ENCODE data around the gene PMS1. TPM values are rescaled to one million over a fixed set of nuclear protein-coding genes. Genes with fewer than 3 reads are reported as not detected.

Gene PMS1
- total RNA-seq, 1 experiment from 2014 or later: 41.9 TPM

DNA sequence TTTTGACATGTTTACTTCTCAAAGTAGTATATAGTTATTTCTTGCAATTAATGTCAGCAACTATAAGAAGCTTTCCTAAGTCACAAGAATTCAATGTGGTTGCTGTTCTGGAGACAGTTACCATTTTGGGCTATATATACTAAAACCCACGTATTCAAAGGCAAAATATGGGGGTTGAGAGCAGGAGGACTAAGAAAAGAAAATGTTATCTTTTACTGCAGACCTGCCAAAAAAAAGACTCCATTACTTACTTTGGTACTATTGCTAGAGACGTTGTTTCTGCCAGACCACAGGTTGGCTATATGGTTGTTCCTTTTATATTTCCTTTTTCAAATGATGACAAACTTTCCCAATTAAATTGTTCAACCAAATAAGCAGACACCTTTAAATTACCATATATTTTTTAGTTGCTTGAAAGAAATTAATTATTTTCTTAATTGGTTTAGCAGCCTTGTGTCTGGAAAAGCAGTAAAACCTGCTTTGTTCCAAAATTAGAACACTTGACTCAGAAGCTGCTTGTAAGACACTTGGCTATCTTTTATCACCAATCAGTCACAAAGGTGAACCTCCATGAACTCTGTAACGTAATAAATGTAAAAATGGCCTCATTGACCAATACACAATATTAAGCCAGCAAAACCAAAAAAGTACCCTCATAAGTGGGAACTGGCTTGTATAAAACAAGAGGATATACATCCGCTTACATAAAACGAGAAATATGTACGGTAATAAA lies 13.5 kb upstream of the PMS1 start:
- peaks cover 40% of the 10 kb centered on the region for H3K79me2 ChIP-seq (ENCODE audit: low read length)
- H3K9me3 ChIP-seq (ENCODE audit: low read length): no peaks in the 10 kb centered on the region
- no peaks in the 10 kb centered on the region for H3K9me2 ChIP-seq (replicated peaks; ENCODE audit: insufficient read depth, low read length)
- H3K9ac ChIP-seq (ENCODE audit: low read length): no peak overlapping the region
- no peaks in the 10 kb centered on the region for H3K4me1 ChIP-seq (ENCODE audit: low read length)
- no peak for DNase-seq
- H2AFZ ChIP-seq (ENCODE audit: low read length): no peak overlapping the region
- H3K27ac ChIP-seq (ENCODE audit: low read length): no peak overlapping the region
- H4K20me1 ChIP-seq (ENCODE audit: insufficient read depth, low read depth, low read length): no peaks in the 10 kb centered on the region
- H3K27me3 ChIP-seq (ENCODE audit: low read length): no peaks in the 10 kb centered on the region
- no peak overlapping the region for H3K4me2 ChIP-seq (ENCODE audit: low read depth, low read length, poor library complexity, severe bottlenecking)
- H3K36me3 ChIP-seq (ENCODE audit: insufficient read depth, low read length): peaks cover 74% of the 10 kb centered on the region
- H3K4me3 ChIP-seq (ENCODE audit: low read length): no peak overlapping the region

DNA sequence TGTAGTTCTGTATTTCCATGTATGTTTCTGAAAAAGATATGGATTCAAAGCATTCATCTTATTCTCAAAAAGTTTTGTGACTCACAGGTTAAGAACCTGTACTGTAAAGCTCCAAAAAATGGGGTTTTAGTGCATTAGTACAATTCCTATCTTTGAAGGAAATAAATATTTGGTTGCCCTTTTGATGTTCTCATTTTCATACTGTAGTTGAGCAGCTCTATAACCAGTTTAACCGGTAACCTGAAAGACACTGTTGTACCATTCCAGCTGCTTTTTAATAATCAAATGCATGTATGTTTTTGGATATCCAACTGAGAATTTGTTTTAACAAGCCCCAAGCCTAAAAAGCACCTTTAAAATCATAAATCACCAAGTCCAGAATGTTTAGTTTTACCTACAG lies 12.0 kb upstream of the PMS1 start:
- Histone ChIP-seq H3K4me2 (ENCODE audit: low read depth, low read length, poor library complexity, severe bottlenecking) (no peak overlapping the region), H3K4me1 (ENCODE audit: low read length) (no peaks in the 10 kb centered on the region), H3K4me3 (ENCODE audit: low read length) (no peak overlapping the region), H3K9me2 (replicated peaks; ENCODE audit: insufficient read depth, low read length) (no peaks in the 10 kb centered on the region), H3K9ac (ENCODE audit: low read length) (no peak overlapping the region), H3K9me3 (ENCODE audit: low read length) (no peaks in the 10 kb centered on the region), H3K27ac (ENCODE audit: low read length) (no peak overlapping the region), H4K20me1 (ENCODE audit: insufficient read depth, low read depth, low read length) (no peaks in the 10 kb centered on the region), H3K27me3 (ENCODE audit: low read length) (no peaks in the 10 kb centered on the region), H2AFZ (ENCODE audit: low read length) (no peak overlapping the region), H3K36me3 (ENCODE audit: insufficient read depth, low read length) (peaks cover 76% of the 10 kb centered on the region), H3K79me2 (ENCODE audit: low read length) (peaks cover 55% of the 10 kb centered on the region)
- no peak for DNase-seq

DNA sequence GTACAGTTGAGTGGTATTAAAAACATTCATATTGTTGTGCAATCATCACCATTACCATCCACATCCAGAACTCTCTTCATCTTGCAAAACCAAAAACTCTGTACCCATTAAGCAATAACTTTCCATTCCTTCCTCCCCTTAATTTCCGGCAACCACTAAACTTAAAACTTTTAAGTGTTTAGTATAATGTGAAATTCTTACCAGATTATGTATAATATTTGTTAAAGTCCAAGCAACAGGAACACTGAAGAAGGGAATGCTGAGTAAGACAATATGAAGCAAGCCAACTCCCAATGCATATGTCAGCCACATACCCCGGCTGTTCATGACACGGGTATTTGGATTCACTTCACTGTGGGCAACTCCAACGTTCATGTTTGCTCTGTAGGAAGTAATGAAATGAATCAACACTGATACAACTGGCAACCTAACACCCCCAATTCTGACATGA lies 2.0 kb upstream of the PMS1 start:
- H3K79me2 ChIP-seq (ENCODE audit: low read length): peaks cover 94% of the 10 kb centered on the region
- no peaks in the 10 kb centered on the region for H4K20me1 ChIP-seq (ENCODE audit: insufficient read depth, low read depth, low read length)
- peaks cover 51% of the 10 kb centered on the region for H3K36me3 ChIP-seq (ENCODE audit: insufficient read depth, low read length)
- peak overlapping the region; percentile 80 for H3K4me3 ChIP-seq (ENCODE audit: low read length)
- peak overlapping the region; percentile 80 for H3K4me2 ChIP-seq (ENCODE audit: low read depth, low read length, poor library complexity, severe bottlenecking)
- H2AFZ ChIP-seq (ENCODE audit: low read length): no peak overlapping the region
- H3K27me3 ChIP-seq (ENCODE audit: low read length): no peaks in the 10 kb centered on the region
- H3K9me3 ChIP-seq (ENCODE audit: low read length): no peaks in the 10 kb centered on the region
- DNase-seq: no peak
- no peaks in the 10 kb centered on the region for H3K9me2 ChIP-seq (replicated peaks; ENCODE audit: insufficient read depth, low read length)
- no peak overlapping the region for H3K27ac ChIP-seq (ENCODE audit: low read length)
- peaks cover 25% of the 10 kb centered on the region for H3K4me1 ChIP-seq (ENCODE audit: low read length)
- H3K9ac ChIP-seq (ENCODE audit: low read length): peak overlapping the region; percentile 84

DNA sequence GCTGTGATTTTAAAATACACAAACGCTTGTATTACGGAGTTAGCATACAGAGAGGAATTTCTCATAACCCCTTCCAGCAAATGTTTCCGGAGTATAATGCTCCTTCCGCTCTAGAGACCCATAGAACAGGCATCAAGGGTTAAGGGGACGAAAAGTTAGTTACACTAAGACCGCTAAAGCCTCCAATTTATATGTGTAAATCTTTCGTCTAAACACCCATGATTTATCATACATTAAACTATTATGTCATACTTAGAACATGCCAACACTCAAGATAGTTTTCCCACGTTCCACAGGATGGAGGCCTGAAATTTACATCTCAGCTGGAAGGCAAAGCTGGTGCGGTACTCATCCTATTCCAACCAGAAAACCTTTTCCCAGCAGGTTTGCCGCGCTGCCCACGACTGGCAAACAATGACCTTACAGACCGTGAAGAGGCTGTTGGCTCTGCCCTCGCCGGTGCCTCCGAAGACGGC lies 761 bp upstream of the PMS1 start:
- Histone ChIP-seq H3K4me3 (ENCODE audit: low read length) (peak overlapping the region; percentile 80), H3K9me3 (ENCODE audit: low read length) (no peaks in the 10 kb centered on the region), H3K79me2 (ENCODE audit: low read length) (peaks cover 95% of the 10 kb centered on the region), H3K9me2 (replicated peaks; ENCODE audit: insufficient read depth, low read length) (no peaks in the 10 kb centered on the region), H4K20me1 (ENCODE audit: insufficient read depth, low read depth, low read length) (no peaks in the 10 kb centered on the region), H3K27ac (ENCODE audit: low read length) (peak overlapping the region; percentile 74), H3K36me3 (ENCODE audit: insufficient read depth, low read length) (peaks cover 47% of the 10 kb centered on the region), H3K9ac (ENCODE audit: low read length) (peak overlapping the region; percentile 84), H3K27me3 (ENCODE audit: low read length) (no peaks in the 10 kb centered on the region), H2AFZ (ENCODE audit: low read length) (no peak overlapping the region), H3K4me2 (ENCODE audit: low read depth, low read length, poor library complexity, severe bottlenecking) (peak overlapping the region; percentile 80), H3K4me1 (ENCODE audit: low read length) (peaks cover 25% of the 10 kb centered on the region)
- DNase-seq: peak; percentile 73

DNA sequence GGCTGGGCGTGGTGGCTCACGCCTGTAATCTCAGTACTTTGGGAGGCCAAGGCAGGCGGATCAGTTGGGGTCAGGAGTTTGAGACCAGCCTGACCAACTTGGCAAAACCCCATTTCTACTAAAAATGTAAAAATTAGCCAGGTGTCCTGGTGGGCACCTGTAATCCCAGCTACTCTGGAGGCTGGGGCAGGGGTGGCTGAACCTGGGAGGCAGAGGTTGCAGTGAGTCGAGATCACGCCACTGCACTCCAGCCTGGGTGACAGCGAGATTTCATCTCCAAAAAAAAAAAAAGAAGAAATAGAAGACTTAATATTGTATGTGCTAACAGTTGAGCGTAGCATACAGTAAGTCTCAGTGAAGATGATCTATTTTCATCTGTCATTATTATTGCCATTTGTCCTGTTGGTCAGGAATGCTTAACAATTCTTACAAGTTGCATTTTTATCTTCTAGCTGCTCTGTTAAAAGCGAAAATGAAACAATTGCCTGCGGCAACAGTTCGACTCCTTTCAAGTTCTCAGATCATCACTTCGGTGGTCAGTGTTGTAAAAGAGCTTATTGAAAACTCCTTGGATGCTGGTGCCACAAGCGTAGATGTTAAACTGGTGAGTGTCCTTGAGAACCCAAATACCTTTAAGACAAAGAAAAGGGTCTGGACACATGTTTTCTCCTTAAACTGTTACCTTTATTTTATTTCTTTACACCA lies 7.2 kb downstream of the PMS1 start:
- H3K9me2 ChIP-seq (replicated peaks; ENCODE audit: insufficient read depth, low read length): no peaks in the 10 kb centered on the region
- H3K36me3 ChIP-seq (ENCODE audit: insufficient read depth, low read length): peaks cover 55% of the 10 kb centered on the region
- no peaks in the 10 kb centered on the region for H3K27me3 ChIP-seq (ENCODE audit: low read length)
- H2AFZ ChIP-seq (ENCODE audit: low read length): no peak overlapping the region
- H3K79me2 ChIP-seq (ENCODE audit: low read length): peaks cover 74% of the 10 kb centered on the region
- no peak overlapping the region for H3K4me3 ChIP-seq (ENCODE audit: low read length)
- H4K20me1 ChIP-seq (ENCODE audit: insufficient read depth, low read depth, low read length): no peaks in the 10 kb centered on the region
- H3K4me2 ChIP-seq (ENCODE audit: low read depth, low read length, poor library complexity, severe bottlenecking): no peak overlapping the region
- no peak overlapping the region for H3K9ac ChIP-seq (ENCODE audit: low read length)
- no peaks in the 10 kb centered on the region for H3K9me3 ChIP-seq (ENCODE audit: low read length)
- no peaks in the 10 kb centered on the region for H3K4me1 ChIP-seq (ENCODE audit: low read length)
- no peak overlapping the region for H3K27ac ChIP-seq (ENCODE audit: low read length)
- no peak for DNase-seq

DNA sequence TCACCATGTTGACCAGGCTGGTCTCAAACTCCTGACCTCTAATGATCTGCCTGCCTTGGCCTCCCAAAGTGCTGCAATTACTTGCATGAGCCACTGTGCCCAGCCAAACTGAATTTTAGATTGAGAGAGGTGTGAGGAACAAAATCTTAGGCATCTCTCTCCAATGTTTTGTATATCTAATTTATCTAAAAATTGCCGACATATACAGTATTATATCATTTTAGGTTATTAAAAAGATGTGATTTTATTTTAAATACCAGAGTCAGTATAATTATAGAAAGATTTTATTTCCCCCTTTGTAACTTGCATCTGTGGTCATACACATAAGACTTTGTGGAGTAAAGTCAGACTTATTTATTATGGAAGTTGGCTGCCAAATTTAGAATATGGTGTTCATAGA lies 10.1 kb downstream of the PMS1 start:
- DNase-seq: no peak
- no peaks in the 10 kb centered on the region for H3K27me3 ChIP-seq (ENCODE audit: low read length)
- no peak overlapping the region for H3K4me3 ChIP-seq (ENCODE audit: low read length)
- H3K9me2 ChIP-seq (replicated peaks; ENCODE audit: insufficient read depth, low read length): no peaks in the 10 kb centered on the region
- no peak overlapping the region for H3K4me2 ChIP-seq (ENCODE audit: low read depth, low read length, poor library complexity, severe bottlenecking)
- H3K4me1 ChIP-seq (ENCODE audit: low read length): peaks cover 7% of the 10 kb centered on the region
- H3K27ac ChIP-seq (ENCODE audit: low read length): no peak overlapping the region
- H3K9ac ChIP-seq (ENCODE audit: low read length): no peak overlapping the region
- no peaks in the 10 kb centered on the region for H4K20me1 ChIP-seq (ENCODE audit: insufficient read depth, low read depth, low read length)
- peaks cover 73% of the 10 kb centered on the region for H3K79me2 ChIP-seq (ENCODE audit: low read length)
- no peaks in the 10 kb centered on the region for H3K9me3 ChIP-seq (ENCODE audit: low read length)
- H3K36me3 ChIP-seq (ENCODE audit: insufficient read depth, low read length): peaks cover 52% of the 10 kb centered on the region
- no peak overlapping the region for H2AFZ ChIP-seq (ENCODE audit: low read length)

DNA sequence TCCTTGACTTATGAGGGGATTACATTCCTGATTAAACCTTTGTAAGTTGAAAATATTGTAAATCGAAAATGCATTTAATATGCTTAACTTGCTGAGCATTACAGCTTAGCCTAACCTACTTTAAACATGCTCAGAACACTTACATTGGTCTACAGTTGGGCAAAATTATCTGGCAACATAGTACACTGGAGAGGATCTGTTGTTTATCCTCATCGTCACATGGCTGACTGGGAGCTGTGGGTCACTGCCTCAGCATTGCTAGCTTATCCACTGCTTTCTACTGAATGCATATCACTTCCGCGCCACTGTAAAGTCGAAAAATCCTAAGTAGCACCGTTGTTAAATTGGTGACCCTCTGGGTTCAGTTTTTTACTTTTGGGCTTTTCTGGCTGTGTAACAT lies 13.7 kb downstream of the PMS1 start:
- H3K9ac ChIP-seq (ENCODE audit: low read length): no peak overlapping the region
- H3K27me3 ChIP-seq (ENCODE audit: low read length): no peaks in the 10 kb centered on the region

DNA sequence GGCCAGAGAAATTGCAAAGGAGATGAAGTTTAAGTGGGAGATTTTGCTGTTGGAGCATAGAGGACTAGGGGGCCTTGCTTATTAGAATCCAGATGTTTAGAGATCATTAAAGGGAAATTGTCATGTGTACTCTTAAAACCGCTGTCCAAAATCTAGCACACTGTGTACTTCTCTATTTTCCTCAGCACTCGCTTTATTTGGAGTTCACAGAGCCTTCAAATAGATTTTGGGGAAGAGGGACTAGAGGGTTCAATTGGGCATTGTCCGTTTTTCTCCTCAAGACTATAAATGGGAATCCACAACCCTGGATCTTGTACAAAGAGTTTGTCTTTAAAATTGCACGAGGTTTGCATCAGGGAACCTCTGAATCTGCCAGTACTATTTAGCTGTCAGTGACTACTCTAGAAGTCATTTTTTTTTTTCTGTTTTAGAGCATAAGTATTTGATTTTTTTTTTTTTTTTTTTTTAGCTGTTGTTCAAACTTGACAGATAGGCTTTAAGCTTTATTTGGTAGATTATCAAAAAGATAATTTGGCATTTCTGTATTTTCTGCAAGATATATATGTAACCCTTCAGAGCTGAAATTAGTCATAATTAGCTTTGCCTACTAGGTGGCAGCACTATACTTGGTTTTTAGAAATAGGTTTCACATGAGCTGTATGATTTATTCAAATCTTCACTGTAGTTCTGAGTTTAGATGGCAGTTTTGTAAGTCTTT lies 14.2 kb downstream of the PMS1 start:
- Histone ChIP-seq H2AFZ (ENCODE audit: low read length) (no peak overlapping the region), H4K20me1 (ENCODE audit: insufficient read depth, low read depth, low read length) (no peaks in the 10 kb centered on the region), H3K9me2 (replicated peaks; ENCODE audit: insufficient read depth, low read length) (no peaks in the 10 kb centered on the region), H3K27ac (ENCODE audit: low read length) (no peak overlapping the region), H3K4me2 (ENCODE audit: low read depth, low read length, poor library complexity, severe bottlenecking) (no peak overlapping the region), H3K4me3 (ENCODE audit: low read length) (no peak overlapping the region), H3K9me3 (ENCODE audit: low read length) (no peaks in the 10 kb centered on the region), H3K4me1 (ENCODE audit: low read length) (peaks cover 7% of the 10 kb centered on the region), H3K9ac (ENCODE audit: low read length) (no peak overlapping the region), H3K27me3 (ENCODE audit: low read length) (no peaks in the 10 kb centered on the region), H3K79me2 (ENCODE audit: low read length) (peaks cover 73% of the 10 kb centered on the region), H3K36me3 (ENCODE audit: insufficient read depth, low read length) (peaks cover 58% of the 10 kb centered on the region)
- peak; percentile 77 for DNase-seq

More for the DNA sequence above, 13.7 kb downstream of the PMS1 start:
- Histone ChIP-seq H3K4me3 (ENCODE audit: low read length) (no peak overlapping the region), H3K4me1 (ENCODE audit: low read length) (peaks cover 7% of the 10 kb centered on the region), H3K4me2 (ENCODE audit: low read depth, low read length, poor library complexity, severe bottlenecking) (no peak overlapping the region), H4K20me1 (ENCODE audit: insufficient read depth, low read depth, low read length) (no peaks in the 10 kb centered on the region), H3K36me3 (ENCODE audit: insufficient read depth, low read length) (peaks cover 61% of the 10 kb centered on the region), H2AFZ (ENCODE audit: low read length) (no peak overlapping the region), H3K79me2 (ENCODE audit: low read length) (peaks cover 75% of the 10 kb centered on the region), H3K27ac (ENCODE audit: low read length) (no peak overlapping the region), H3K9me3 (ENCODE audit: low read length) (no peaks in the 10 kb centered on the region), H3K9me2 (replicated peaks; ENCODE audit: insufficient read depth, low read length) (no peaks in the 10 kb centered on the region)
- no peak for DNase-seq

Data from Karpas-422 (cell line).